SK-N-SH (cell line): ENCODE data around the gene TNFRSF11A. TPM values are rescaled to one million over a fixed set of nuclear protein-coding genes. Genes with fewer than 3 reads are reported as not detected.
A peak's percentile ranks its signal among the peaks of the same experiment; 100 is the strongest.

Experiments
- CTCF ChIA-PET: fragments of 300-600, 350-600 bp; formaldehyde crosslinking; extraction: SDS; loops from one replicate; lab custom pipeline; 2021; lab: Yijun Ruan, JAX
- POLR2A ChIA-PET: fragments of 350-600 bp; sonication (Branson Sonifier 250); formaldehyde crosslinking; extraction: SDS; loops from one replicate; lab custom pipeline; 2020; ENCODE audit warnings: antibody characterized with exemption, inconsistent platforms; lab: Yijun Ruan, JAX
- DNase-seq: peaks from one replicate; pipeline ENCODE4 v3.0.0; 2012
- H2AFZ ChIP-seq: fragments of 200-600 bp; sonication (generic); 2 replicates; pipeline ENCODE4 v1.8.1; 2016; ENCODE audit warnings: antibody characterized with exemption, mild to moderate bottlenecking, low read depth
- H3F3A ChIP-seq: fragments of 200-600 bp; sonication (generic); replicated peaks from 2 replicates; pipeline ENCODE3; 2016; ENCODE audit warnings: antibody characterized with exemption, mild to moderate bottlenecking; ENCODE audit not compliant: insufficient read depth
- H3K27ac ChIP-seq, 2 experiments: fragments of 200-500 bp in 1 of 2; fragments of 200-600 bp in 1 of 2; sonication (Bioruptor generic) in 1 of 2; sonication (generic), shearing (Covaris generic) in 1 of 2; 2 replicates each; pipeline versions ENCODE4 v1.5.1 to v1.6.1; 2014 to 2016; ENCODE audit warnings: low read depth in 2 of 2, inconsistent platforms in 1 of 2, low read length in 1 of 2, mild to moderate bottlenecking in 1 of 2, mixed read lengths in 1 of 2
- H3K27me3 ChIP-seq: fragments of 200-600 bp; sonication (generic), shearing (Covaris generic); 2 replicates; pipeline ENCODE4 v1.6.1; 2016; ENCODE audit warnings: mixed run types; ENCODE audit not compliant: insufficient read depth
- H3K36me3 ChIP-seq, 2 experiments: fragments of 200-500 bp in 1 of 2; fragments of 200-600 bp in 1 of 2; sonication (Bioruptor generic) in 1 of 2; sonication (generic) in 1 of 2; replicated peaks in 1 of 2; 2 replicates each; pipeline versions ENCODE3 to v1.5.1; 2014 to 2016; ENCODE audit warnings: low read length in 1 of 2, mild to moderate bottlenecking in 1 of 2; ENCODE audit not compliant: insufficient read depth in 2 of 2, control insufficient read depth in 1 of 2
- H3K4me1 ChIP-seq, 2 experiments: fragments of 200-500 bp in 1 of 2; fragments of 200-600 bp in 1 of 2; sonication (Bioruptor generic) in 1 of 2; sonication (generic), shearing (Covaris generic) in 1 of 2; 2 replicates each; pipeline versions ENCODE4 v1.5.1 to v1.6.1; 2014 to 2016; ENCODE audit warnings: low read depth in 1 of 2, low read length in 1 of 2, mixed run types in 1 of 2; ENCODE audit not compliant: insufficient read depth in 2 of 2, control insufficient read depth in 1 of 2
- H3K4me2 ChIP-seq: fragments of 200-600 bp; sonication (generic), shearing (Covaris generic); 2 replicates; pipeline ENCODE4 v1.6.1; 2017; ENCODE audit warnings: mixed run types
- H3K4me3 ChIP-seq, 2 experiments: fragments of 200-500 bp in 1 of 2; fragments of 200-600 bp in 1 of 2; sonication (Bioruptor generic) in 1 of 2; sonication (generic), shearing (Covaris generic) in 1 of 2; 2 replicates each; pipeline versions ENCODE4 v1.5.1 to v1.8.1; 2014 to 2016; ENCODE audit warnings: low read depth in 2 of 2, inconsistent platforms in 1 of 2, low read length in 1 of 2, mild to moderate bottlenecking in 1 of 2, mixed read lengths in 1 of 2, moderate library complexity in 1 of 2
- H3K79me2 ChIP-seq: fragments of 200-600 bp; sonication (generic); 2 replicates; pipeline ENCODE4 v1.8.1; 2017; ENCODE audit warnings: mild to moderate bottlenecking; ENCODE audit not compliant: insufficient read depth
- H3K9ac ChIP-seq: fragments of 200-600 bp; sonication (generic); 2 replicates; pipeline ENCODE4 v1.6.1; 2017; ENCODE audit warnings: mixed run types
- H3K9me2 ChIP-seq: fragments of 200-600 bp; sonication (generic); 2 replicates; pipeline ENCODE4 v1.6.1; 2017; ENCODE audit warnings: mixed run types
- H3K9me3 ChIP-seq: fragments of 200-600 bp; sonication (generic); 2 replicates; pipeline ENCODE4 v1.6.1; 2017; ENCODE audit warnings: mixed run types, mild to moderate bottlenecking, moderate library complexity
- H4K20me1 ChIP-seq: fragments of 200-600 bp; sonication (generic); 2 replicates; pipeline ENCODE4 v1.6.1; 2017; ENCODE audit warnings: mild to moderate bottlenecking, mixed run types; ENCODE audit not compliant: insufficient read depth
- CHD2 ChIP-seq: fragments of 150-350 bp; IDR thresholded peaks from 2 replicates; pipeline ENCODE4 v1.6.1; 2018; ENCODE audit warnings: low read length; ENCODE audit not compliant: partially characterized antibody
- CTCF ChIP-seq: fragments of 200-600 bp; sonication (generic); IDR thresholded peaks from 2 replicates; pipeline ENCODE4 v1.6.1; 2017; ENCODE audit warnings: antibody characterized with exemption, mild to moderate bottlenecking, moderate library complexity
- ELF1 ChIP-seq: IDR thresholded peaks from 2 replicates; pipeline ENCODE4 v1.4.0; 2012
- FOSL2 ChIP-seq: IDR thresholded peaks from 2 replicates; pipeline ENCODE4 v1.4.0; 2012; ENCODE audit warnings: low read depth, mild to moderate bottlenecking, moderate library complexity, borderline replicate concordance
- IRF3 ChIP-seq: fragments of 150-350 bp; IDR thresholded peaks from 2 replicates; pipeline ENCODE4 v1.6.1; 2016; ENCODE audit warnings: mild to moderate bottlenecking, low read depth, low read length
- MAX ChIP-seq: IDR thresholded peaks from 2 replicates; pipeline ENCODE4 v1.4.0; 2012; ENCODE audit warnings: low read depth
- MEF2A ChIP-seq: IDR thresholded peaks from 2 replicates; pipeline ENCODE4 v1.4.0; 2012; ENCODE audit warnings: low read depth, borderline replicate concordance
- NRF1 ChIP-seq: IDR thresholded peaks from 2 replicates; pipeline ENCODE4 v1.6.1; 2012; ENCODE audit warnings: low read depth, mild to moderate bottlenecking, low read length
- RAD21 ChIP-seq: IDR thresholded peaks from 2 replicates; pipeline ENCODE4 v1.6.1; 2012; ENCODE audit warnings: mild to moderate bottlenecking, low read length
- RXRA ChIP-seq: IDR thresholded peaks from 2 replicates; pipeline ENCODE4 v1.4.0; 2012; ENCODE audit warnings: low read depth, mild to moderate bottlenecking, borderline replicate concordance
- TCF12 ChIP-seq: IDR thresholded peaks from 2 replicates; pipeline ENCODE4 v1.4.0; 2012
- USF1 ChIP-seq: IDR thresholded peaks from 2 replicates; pipeline ENCODE4 v1.4.0; 2012; ENCODE audit warnings: low read depth, borderline replicate concordance
- YY1 ChIP-seq: IDR thresholded peaks from 2 replicates; pipeline ENCODE4 v1.4.0; 2012; ENCODE audit warnings: low read depth, mild to moderate bottlenecking
- ZBTB33 ChIP-seq: IDR thresholded peaks from 2 replicates; pipeline ENCODE4 v1.4.0; 2012; ENCODE audit warnings: low read depth, borderline replicate concordance
- WGBS: methylation state at CpG from one replicate; pipeline ENCODE4 v1.1.6; 2017; ENCODE audit warnings: low lambda C conversion rate; 5-methylcytosine and 5-hydroxymethylcytosine counted together
- polyA plus RNA-seq, 3 experiments: library from polyadenylated mRNA; depleted of rRNA; stranded (reverse); fragments of >200 nt; gene quantifications; 2 replicates each; pipeline ENCODE4 v1.2.3, GENCODE V29; 2012

The TNFRSF11A gene
- polyA plus RNA-seq, 1 of the 3 experiments (the other 2 are of a cell fraction): 5.1 TPM

GRCh38 chr18:62338446-62339105, 13.5 kb downstream of the TNFRSF11A start:
- Histone ChIP-seq H3F3A (peaks cover 9% of the 10 kb centered on the region), H3K4me2 (peak overlapping the region; percentile 72), H3K79me2 (no peaks in the 10 kb centered on the region), H3K4me3 (no peak overlapping the region), H3K27ac (no peak overlapping the region), H4K20me1 (no peaks in the 10 kb centered on the region), H3K9me3 (no peaks in the 10 kb centered on the region), H3K4me1 (peaks cover 8 to 13% of the 10 kb centered on the region in 2 experiments), H3K36me3 (no peaks in the 10 kb centered on the region), H3K9ac (no peak overlapping the region), H3K27me3 (no peaks in the 10 kb centered on the region), H3K9me2 (no peaks in the 10 kb centered on the region), H2AFZ (no peak overlapping the region)
- CTCF ChIA-PET: no interaction called here
- WGBS: 85% methylated on average over 10 of the region's 10 CpGs
- POLR2A ChIA-PET: no interaction called here
- no peak for DNase-seq
- no peak for TF ChIP-seq NRF1
- no peak for TF ChIP-seq ELF1
- TF ChIP-seq RAD21: no peak
- no peak for TF ChIP-seq IRF3
- no peak for TF ChIP-seq FOSL2
- TF ChIP-seq ZBTB33: no peak
- TF ChIP-seq MEF2A: no peak
- TF ChIP-seq CTCF: no peak
- TF ChIP-seq RXRA: no peak
- no peak for TF ChIP-seq CHD2
- no peak for TF ChIP-seq YY1
- TF ChIP-seq USF1: no peak
- TF ChIP-seq MAX: no peak
- no peak for TF ChIP-seq TCF12
